HepG2 (cell line): ENCODE measurements around the gene HOXD9. TPM values are rescaled to one million over a fixed set of nuclear protein-coding genes. Genes with fewer than 3 reads are reported as not detected.

ENCODE experiments used
- CREB1 ChIP-seq, 2 experiments: fragments of 450-650 bp in 1 of 2; IDR thresholded peaks; 2 replicates each; pipeline ENCODE4 v1.6.1; 2016 to 2017; ENCODE audit warnings: control low read depth in 1 of 2, mild to moderate bottlenecking in 1 of 2, missing compliant biosample characterization in 1 of 2, missing genetic modification characterization in 1 of 2
- CREM ChIP-seq, 2 experiments: sonication (generic) in 1 of 2; formaldehyde crosslinking in 1 of 2; IDR thresholded peaks; 2 replicates each; pipeline versions ENCODE4 v1.4.0 to v1.6.1; 2016 to 2020; ENCODE audit warnings: antibody characterized with exemption in 1 of 2, mild to moderate bottlenecking in 1 of 2, missing genetic modification reagents in 1 of 2
- ERF ChIP-seq: IDR thresholded peaks from 2 replicates; pipeline ENCODE4 v1.6.1; 2018; ENCODE audit warnings: missing biosample characterization, missing genetic modification reagents
- ETV6 ChIP-seq: sonication (generic); formaldehyde crosslinking; conservative IDR thresholded peaks from 2 replicates; pipeline ENCODE4 v1.4.0; 2020; ENCODE audit warnings: missing genetic modification reagents
- FLYWCH1 ChIP-seq: sonication (generic); formaldehyde crosslinking; IDR thresholded peaks from 2 replicates; pipeline ENCODE4 v1.8.1; 2023; ENCODE audit warnings: mild to moderate bottlenecking, missing genetic modification reagents
- HOXA5 ChIP-seq: sonication (generic); formaldehyde crosslinking; IDR thresholded peaks from 2 replicates; pipeline ENCODE4 v1.4.0; 2020; ENCODE audit warnings: missing genetic modification reagents
- MED13 ChIP-seq: sonication (generic); formaldehyde crosslinking; IDR thresholded peaks from 2 replicates; pipeline ENCODE4 v1.5.0; 2020; ENCODE audit warnings: missing genetic modification reagents
- RFXANK ChIP-seq: IDR thresholded peaks from 2 replicates; pipeline ENCODE4 v1.6.1; 2016
- SATB2 ChIP-seq: sonication (generic); formaldehyde crosslinking; IDR thresholded peaks from 2 replicates; pipeline ENCODE4 v1.5.0; 2020; ENCODE audit warnings: missing genetic modification reagents
- ZKSCAN8 ChIP-seq: IDR thresholded peaks from 2 replicates; pipeline ENCODE4 v1.6.1; 2016; ENCODE audit warnings: borderline replicate concordance, missing genetic modification reagents, missing compliant biosample characterization
- ZNF670 ChIP-seq: sonication (generic); formaldehyde crosslinking; IDR thresholded peaks from 2 replicates; pipeline ENCODE4 v1.8.0; 2022; ENCODE audit warnings: mild to moderate bottlenecking, missing genetic modification reagents, borderline replicate concordance
- polyA plus RNA-seq, 8 experiments: library from polyadenylated mRNA; depleted of rRNA in 3 of 8; stranded (reverse) in 7 of 8; unstranded in 1 of 8; fragments of >200 nt; fragmentation: Illumina TruSeq in 4 of 8; extraction: Trizol in 4 of 8; gene quantifications; 2 replicates each; pipeline versions ENCODE4 v1.2.1 to v1.2.3, GENCODE V29; 2011 to 2016; ENCODE audit warnings: low read depth in 4 of 8, missing spikeins in 1 of 8, mixed read lengths in 1 of 8; ENCODE audit not compliant: insufficient read depth in 1 of 8
- total RNA-seq, 5 experiments: library from RNA; depleted of rRNA; stranded (reverse); fragments of >200 nt; fragmentation: Illumina TruSeq; extraction: Trizol; gene quantifications; 2 replicates each; pipeline ENCODE4 v1.2.3, GENCODE V29; 2016; ENCODE audit warnings: low read depth in 1 of 5
- TF ChIP-seq, protein P1 (sequence below): sonication (generic); formaldehyde crosslinking; IDR thresholded peaks from 2 replicates; pipeline ENCODE4 v1.8.0; 2022; ENCODE audit warnings: mild to moderate bottlenecking, missing genetic modification reagents, moderate library complexity
- TF ChIP-seq, protein P2 (sequence below): sonication (generic); formaldehyde crosslinking; IDR thresholded peaks from 2 replicates; pipeline ENCODE4 v1.8.1; 2022; ENCODE audit warnings: mild to moderate bottlenecking, missing genetic modification reagents
- TF ChIP-seq, protein P3 (sequence below): sonication (generic); formaldehyde crosslinking; IDR thresholded peaks from 2 replicates; pipeline ENCODE4 v1.4.0; 2020; ENCODE audit warnings: missing genetic modification reagents
- TF ChIP-seq, protein P4 (sequence below): sonication (generic); formaldehyde crosslinking; IDR thresholded peaks from 2 replicates; pipeline ENCODE4 v1.4.0; 2020; ENCODE audit warnings: missing genetic modification reagents
- TF ChIP-seq, protein P5 (sequence below): IDR thresholded peaks from 2 replicates; pipeline ENCODE4 v1.6.1; 2016
- TF ChIP-seq, protein P6 (sequence below): IDR thresholded peaks from 2 replicates; pipeline ENCODE4 v1.6.1; 2016; ENCODE audit warnings: mild to moderate bottlenecking
- TF ChIP-seq, protein P7 (sequence below): sonication (generic); formaldehyde crosslinking; conservative IDR thresholded peaks from 2 replicates; pipeline ENCODE4 v1.5.0; 2020; ENCODE audit warnings: missing genetic modification reagents

HOXD9 gene
- total and polyA plus RNA-seq, 2 of the 13 experiments (the other 11 are each of a cell fraction or from before 2014, with no cell fraction given), result not detected

DNA sequence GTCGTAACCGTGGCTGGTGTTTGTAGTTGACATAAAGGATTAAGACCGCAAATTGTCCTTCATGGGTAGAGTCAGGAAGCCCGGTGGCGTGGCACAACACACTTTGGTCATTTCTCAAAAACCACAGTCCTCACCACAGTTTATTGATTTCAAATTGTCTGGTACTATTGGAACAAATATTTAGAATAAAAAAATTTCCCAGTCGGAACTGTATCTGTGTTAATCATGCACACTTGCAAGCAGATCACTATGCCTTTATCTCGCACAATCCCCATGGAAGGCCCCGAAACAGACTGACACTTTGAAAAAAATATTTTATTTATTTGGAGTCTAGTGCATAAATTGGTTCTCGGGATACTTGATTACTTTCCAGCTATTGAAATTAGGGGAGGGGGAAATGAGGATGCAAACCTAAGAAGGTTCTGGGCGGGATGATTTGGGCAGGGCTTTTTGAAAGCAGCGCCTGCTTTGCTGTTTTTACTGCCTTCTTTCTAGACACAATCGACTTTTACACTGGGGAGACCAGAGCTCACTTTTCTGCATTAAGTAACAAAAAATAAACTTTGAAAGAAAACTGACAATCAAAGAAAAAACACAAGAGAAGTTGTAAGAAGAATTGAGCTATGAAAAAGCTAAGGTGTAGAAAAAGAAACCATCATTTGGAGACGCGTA lies 50.5 kb downstream of the HOXD9 start (continued):
- TF ChIP-seq, protein P1, sequence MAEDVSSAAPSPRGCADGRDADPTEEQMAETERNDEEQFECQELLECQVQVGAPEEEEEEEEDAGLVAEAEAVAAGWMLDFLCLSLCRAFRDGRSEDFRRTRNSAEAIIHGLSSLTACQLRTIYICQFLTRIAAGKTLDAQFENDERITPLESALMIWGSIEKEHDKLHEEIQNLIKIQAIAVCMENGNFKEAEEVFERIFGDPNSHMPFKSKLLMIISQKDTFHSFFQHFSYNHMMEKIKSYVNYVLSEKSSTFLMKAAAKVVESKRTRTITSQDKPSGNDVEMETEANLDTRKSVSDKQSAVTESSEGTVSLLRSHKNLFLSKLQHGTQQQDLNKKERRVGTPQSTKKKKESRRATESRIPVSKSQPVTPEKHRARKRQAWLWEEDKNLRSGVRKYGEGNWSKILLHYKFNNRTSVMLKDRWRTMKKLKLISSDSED, result no peak
- TF ChIP-seq RFXANK (no peak), HOXA5 (CRISPR knock-in tag) (peak; percentile 72; the same call in 1 of the 2 replicates), SATB2 (CRISPR knock-in tag) (0 out of 2 replicates have a peak, but pooled peaks have one; percentile 44), CREB1 (IDR thresholded peaks at IDR 0.05) (no peak), CREB1 (CRISPR knock-in tag; IDR thresholded peaks at IDR 0.05) (no peak), ZKSCAN8 (0 out of 2 replicates have a peak, but pooled peaks have one; percentile 57), MED13 (CRISPR knock-in tag) (peak; percentile 48; the same call in 1 of the 2 replicates), ZNF670 (CRISPR knock-in tag) (no peak), FLYWCH1 (0 out of 2 replicates have a peak, but pooled peaks have one; percentile 37), CREM (IDR thresholded peaks at IDR 0.05) (peak; percentile 73), CREM (CRISPR knock-in tag; IDR thresholded peaks at IDR 0.05) (no peak), ETV6 (CRISPR knock-in tag) (0 out of 2 replicates have a peak, but pooled peaks have one; percentile 48), ERF (peak; percentile 48; the same call in 1 of the 2 replicates)
- TF ChIP-seq, protein P2, sequence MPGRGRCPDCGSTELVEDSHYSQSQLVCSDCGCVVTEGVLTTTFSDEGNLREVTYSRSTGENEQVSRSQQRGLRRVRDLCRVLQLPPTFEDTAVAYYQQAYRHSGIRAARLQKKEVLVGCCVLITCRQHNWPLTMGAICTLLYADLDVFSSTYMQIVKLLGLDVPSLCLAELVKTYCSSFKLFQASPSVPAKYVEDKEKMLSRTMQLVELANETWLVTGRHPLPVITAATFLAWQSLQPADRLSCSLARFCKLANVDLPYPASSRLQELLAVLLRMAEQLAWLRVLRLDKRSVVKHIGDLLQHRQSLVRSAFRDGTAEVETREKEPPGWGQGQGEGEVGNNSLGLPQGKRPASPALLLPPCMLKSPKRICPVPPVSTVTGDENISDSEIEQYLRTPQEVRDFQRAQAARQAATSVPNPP (CRISPR knock-in tag), result no peak
- TF ChIP-seq, protein P3, sequence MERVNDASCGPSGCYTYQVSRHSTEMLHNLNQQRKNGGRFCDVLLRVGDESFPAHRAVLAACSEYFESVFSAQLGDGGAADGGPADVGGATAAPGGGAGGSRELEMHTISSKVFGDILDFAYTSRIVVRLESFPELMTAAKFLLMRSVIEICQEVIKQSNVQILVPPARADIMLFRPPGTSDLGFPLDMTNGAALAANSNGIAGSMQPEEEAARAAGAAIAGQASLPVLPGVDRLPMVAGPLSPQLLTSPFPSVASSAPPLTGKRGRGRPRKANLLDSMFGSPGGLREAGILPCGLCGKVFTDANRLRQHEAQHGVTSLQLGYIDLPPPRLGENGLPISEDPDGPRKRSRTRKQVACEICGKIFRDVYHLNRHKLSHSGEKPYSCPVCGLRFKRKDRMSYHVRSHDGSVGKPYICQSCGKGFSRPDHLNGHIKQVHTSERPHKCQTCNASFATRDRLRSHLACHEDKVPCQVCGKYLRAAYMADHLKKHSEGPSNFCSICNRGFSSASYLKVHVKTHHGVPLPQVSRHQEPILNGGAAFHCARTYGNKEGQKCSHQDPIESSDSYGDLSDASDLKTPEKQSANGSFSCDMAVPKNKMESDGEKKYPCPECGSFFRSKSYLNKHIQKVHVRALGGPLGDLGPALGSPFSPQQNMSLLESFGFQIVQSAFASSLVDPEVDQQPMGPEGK (CRISPR knock-in tag), result peak; percentile 84
- TF ChIP-seq, protein P4, sequence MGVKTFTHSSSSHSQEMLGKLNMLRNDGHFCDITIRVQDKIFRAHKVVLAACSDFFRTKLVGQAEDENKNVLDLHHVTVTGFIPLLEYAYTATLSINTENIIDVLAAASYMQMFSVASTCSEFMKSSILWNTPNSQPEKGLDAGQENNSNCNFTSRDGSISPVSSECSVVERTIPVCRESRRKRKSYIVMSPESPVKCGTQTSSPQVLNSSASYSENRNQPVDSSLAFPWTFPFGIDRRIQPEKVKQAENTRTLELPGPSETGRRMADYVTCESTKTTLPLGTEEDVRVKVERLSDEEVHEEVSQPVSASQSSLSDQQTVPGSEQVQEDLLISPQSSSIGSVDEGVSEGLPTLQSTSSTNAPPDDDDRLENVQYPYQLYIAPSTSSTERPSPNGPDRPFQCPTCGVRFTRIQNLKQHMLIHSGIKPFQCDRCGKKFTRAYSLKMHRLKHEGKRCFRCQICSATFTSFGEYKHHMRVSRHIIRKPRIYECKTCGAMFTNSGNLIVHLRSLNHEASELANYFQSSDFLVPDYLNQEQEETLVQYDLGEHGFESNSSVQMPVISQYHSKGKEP (CRISPR knock-in tag), result no peak
- TF ChIP-seq, protein P5, sequence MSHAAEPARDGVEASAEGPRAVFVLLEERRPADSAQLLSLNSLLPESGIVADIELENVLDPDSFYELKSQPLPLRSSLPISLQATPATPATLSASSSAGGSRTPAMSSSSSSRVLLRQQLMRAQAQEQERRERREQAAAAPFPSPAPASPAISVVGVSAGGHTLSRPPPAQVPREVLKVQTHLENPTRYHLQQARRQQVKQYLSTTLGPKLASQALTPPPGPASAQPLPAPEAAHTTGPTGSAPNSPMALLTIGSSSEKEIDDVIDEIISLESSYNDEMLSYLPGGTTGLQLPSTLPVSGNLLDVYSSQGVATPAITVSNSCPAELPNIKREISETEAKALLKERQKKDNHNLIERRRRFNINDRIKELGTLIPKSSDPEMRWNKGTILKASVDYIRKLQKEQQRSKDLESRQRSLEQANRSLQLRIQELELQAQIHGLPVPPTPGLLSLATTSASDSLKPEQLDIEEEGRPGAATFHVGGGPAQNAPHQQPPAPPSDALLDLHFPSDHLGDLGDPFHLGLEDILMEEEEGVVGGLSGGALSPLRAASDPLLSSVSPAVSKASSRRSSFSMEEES, result no peak
- TF ChIP-seq, protein P6, sequence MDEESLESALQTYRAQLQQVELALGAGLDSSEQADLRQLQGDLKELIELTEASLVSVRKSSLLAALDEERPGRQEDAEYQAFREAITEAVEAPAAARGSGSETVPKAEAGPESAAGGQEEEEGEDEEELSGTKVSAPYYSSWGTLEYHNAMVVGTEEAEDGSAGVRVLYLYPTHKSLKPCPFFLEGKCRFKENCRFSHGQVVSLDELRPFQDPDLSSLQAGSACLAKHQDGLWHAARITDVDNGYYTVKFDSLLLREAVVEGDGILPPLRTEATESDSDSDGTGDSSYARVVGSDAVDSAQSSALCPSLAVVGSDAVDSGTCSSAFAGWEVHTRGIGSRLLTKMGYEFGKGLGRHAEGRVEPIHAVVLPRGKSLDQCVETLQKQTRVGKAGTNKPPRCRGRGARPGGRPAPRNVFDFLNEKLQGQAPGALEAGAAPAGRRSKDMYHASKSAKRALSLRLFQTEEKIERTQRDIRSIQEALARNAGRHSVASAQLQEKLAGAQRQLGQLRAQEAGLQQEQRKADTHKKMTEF, result peak; percentile 43; the same call in 1 of the 2 replicates
- TF ChIP-seq, protein P7, sequence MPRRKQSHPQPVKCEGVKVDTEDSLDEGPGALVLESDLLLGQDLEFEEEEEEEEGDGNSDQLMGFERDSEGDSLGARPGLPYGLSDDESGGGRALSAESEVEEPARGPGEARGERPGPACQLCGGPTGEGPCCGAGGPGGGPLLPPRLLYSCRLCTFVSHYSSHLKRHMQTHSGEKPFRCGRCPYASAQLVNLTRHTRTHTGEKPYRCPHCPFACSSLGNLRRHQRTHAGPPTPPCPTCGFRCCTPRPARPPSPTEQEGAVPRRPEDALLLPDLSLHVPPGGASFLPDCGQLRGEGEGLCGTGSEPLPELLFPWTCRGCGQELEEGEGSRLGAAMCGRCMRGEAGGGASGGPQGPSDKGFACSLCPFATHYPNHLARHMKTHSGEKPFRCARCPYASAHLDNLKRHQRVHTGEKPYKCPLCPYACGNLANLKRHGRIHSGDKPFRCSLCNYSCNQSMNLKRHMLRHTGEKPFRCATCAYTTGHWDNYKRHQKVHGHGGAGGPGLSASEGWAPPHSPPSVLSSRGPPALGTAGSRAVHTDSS, result no peak
